Fibroblast of the aortic adventitia (primary cell): Measurements from ENCODE around the gene TAF11L4. TPM values are rescaled to one million over a fixed set of nuclear protein-coding genes. Genes with fewer than 3 reads are reported as not detected.
"Not testable (repeated sequence)": the region's sequence is repeated elsewhere in the genome, so short reads cannot be mapped to it uniquely, and the experiment has no call there.

Source experiments
- DNase-seq: peaks from one replicate; pipeline ENCODE4 v3.0.0-alpha.2; 2010; ENCODE audit warnings: low read depth
- H3K4me3 ChIP-seq: 2 replicates; pipeline ENCODE4 v1.5.1; 2011; ENCODE audit warnings: low read depth, mild to moderate bottlenecking, control low read depth, low read length, moderate library complexity
- total RNA-seq: library from RNA; depleted of rRNA; stranded (reverse); fragments of >200 nt; gene quantifications from 2 replicates; pipeline ENCODE4 v1.2.3, GENCODE V29; 2012; ENCODE audit warnings: low replicate concordance
- TF ChIP-seq, protein P1 (sequence below): IDR thresholded peaks from 2 replicates; pipeline ENCODE4 v1.5.1; 2011; ENCODE audit warnings: mild to moderate bottlenecking, low read length, control low read depth, inconsistent platforms; ENCODE audit not compliant: insufficient read depth

TAF11L4 gene
- not detected in 2 replicates for total RNA-seq

DNA sequence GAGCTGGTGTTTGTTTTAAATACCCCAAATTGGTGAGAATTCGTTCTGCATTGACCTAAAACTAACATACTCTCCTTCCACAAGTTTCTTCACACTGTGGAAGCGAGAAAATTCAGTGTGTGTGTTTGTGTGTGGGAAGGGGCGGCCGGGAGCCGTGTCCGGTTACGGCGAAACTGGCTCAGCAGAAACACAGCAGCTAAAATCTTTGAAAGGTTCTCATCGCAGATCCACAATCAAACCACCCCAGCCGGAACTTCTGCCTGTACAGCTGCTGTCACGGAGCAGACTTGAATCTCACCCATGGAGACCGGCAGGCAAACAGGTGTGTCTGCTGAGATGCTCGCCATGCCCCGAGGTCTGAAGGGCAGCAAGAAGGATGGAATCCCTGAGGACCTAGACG lies at the start of gene TAF11L4:
Gene TAF11L4 (plus strand): TSS at position 301 of the 400 bp plus-strand sequence.
- DNase-seq = not testable (repeated sequence)

DNA sequence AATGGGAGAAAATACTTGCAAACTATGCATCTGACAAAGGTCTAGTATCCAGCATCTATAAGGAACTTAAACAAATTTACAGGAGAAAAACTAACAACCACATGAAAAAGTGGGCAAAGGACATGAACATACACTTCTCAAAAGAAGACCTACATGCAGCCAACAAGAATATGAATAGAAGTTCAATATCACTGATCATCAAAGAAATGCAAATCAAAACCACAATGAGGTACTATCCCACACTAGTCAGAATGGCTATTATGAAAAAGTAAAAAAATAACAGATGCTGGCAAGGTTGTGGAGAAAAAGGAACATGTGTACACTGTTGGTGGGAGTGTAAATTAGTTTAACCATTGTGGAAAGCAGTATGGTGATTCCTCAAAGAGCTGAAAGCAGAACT lies 46.5 kb upstream of the TAF11L4 start:
- DNase-seq, H3K4me3 ChIP-seq: not testable (repeated sequence)

More for the DNA sequence above, at the start of gene TAF11L4:
- not testable (repeated sequence) for H3K4me3 ChIP-seq

DNA sequence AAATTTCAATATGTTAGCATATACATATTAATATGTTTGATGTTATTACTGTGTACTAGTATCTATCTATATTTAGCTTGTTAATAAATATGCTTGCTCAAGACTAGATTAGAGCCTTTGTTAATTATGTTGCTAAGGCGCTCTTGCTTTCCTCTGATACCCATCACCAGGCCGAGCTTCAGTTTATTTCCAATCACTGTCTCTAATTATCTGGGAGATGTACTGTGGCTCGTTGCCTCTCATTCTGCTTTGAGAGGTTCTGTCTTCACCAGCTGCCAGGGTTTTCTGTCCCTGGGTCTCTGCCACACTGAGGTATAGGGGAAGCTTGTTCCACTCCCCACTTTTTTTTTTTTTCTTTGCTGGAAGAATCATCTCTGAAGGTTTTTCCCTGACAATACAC lies 44.6 kb upstream of the TAF11L4 start:
- DNase-seq = no peak
- H3K4me3 ChIP-seq = no peak overlapping the region
- TF ChIP-seq, protein P1, sequence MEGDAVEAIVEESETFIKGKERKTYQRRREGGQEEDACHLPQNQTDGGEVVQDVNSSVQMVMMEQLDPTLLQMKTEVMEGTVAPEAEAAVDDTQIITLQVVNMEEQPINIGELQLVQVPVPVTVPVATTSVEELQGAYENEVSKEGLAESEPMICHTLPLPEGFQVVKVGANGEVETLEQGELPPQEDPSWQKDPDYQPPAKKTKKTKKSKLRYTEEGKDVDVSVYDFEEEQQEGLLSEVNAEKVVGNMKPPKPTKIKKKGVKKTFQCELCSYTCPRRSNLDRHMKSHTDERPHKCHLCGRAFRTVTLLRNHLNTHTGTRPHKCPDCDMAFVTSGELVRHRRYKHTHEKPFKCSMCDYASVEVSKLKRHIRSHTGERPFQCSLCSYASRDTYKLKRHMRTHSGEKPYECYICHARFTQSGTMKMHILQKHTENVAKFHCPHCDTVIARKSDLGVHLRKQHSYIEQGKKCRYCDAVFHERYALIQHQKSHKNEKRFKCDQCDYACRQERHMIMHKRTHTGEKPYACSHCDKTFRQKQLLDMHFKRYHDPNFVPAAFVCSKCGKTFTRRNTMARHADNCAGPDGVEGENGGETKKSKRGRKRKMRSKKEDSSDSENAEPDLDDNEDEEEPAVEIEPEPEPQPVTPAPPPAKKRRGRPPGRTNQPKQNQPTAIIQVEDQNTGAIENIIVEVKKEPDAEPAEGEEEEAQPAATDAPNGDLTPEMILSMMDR = no peak

DNA sequence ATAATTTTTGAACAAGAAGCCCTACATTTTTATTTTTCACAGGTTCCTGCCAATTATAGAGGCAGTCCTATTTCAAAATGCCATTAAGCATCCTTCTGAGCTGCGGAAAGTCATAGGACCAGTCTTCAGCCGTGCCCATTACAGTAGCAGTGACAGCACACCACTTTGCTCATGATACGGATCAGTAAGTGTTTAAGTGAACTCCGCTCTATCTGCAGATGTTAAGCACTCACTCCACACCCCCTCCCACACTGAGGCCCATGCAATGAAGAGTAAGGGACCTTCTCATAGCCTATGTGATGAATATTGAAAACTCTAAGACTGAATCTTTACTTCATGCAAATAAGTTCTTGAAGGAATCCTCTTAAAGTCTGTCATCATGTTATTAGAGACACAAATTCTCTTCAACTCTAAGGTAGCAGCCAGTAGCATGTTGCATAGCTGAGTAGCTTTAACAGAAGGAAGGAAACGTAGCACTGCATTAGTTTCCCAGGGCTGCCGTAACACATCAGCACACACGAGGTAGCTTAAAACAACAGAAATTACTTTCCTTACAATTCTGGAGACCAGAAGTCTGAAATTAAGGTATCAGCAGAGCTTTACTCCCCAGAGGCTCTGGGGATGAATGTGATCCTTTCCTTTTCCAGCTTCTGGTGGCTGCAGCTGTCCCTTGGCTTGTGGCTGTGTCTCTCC lies 43.9 kb upstream of the TAF11L4 start:
- no peak overlapping the region for H3K4me3 ChIP-seq
- TF ChIP-seq, protein P1 = no peak
- no peak for DNase-seq

DNA sequence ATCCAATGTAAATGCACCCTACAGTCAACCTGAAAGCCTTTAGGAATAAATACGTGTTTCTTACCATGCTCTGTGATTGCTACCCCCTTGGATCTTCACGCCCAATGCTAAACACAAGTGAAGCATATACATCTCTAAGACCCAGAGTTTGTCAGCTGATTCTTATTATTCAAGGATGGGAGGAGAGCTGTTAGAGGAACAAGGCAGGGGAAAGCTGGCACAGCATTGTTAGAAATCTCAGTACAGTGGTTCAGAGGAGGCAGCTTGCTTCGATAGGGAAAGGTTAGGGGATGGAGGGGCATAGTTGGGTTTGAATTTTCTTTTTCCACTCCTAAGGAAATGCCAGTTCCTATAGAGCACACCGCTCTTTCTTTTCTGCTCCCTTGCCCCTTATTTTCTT lies 40.2 kb upstream of the TAF11L4 start:
- TF ChIP-seq, protein P1 = no peak
- DNase-seq = no peak
- H3K4me3 ChIP-seq = no peak overlapping the region

DNA sequence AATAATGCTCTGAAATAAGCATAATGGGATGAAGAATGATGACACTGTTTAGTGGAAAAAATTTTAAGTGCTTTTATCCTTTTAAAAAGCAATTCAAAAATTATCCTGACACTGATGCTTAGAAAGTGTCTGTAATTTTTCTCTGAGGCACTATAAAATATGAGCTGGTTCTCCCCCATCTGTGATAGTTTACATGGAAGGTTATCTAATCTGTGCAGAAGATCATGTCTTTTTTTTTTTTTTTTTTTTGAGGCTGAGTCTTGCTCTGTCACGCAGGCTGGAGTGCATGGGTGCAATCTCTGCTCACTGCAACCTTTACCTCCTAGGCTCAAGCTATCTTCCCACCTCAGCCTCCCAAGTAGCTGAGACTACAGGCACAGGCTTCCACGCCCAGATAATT lies 38.8 kb upstream of the TAF11L4 start:
- TF ChIP-seq, protein P1 = no peak
- H3K4me3 ChIP-seq = no peak overlapping the region
- DNase-seq = no peak

DNA sequence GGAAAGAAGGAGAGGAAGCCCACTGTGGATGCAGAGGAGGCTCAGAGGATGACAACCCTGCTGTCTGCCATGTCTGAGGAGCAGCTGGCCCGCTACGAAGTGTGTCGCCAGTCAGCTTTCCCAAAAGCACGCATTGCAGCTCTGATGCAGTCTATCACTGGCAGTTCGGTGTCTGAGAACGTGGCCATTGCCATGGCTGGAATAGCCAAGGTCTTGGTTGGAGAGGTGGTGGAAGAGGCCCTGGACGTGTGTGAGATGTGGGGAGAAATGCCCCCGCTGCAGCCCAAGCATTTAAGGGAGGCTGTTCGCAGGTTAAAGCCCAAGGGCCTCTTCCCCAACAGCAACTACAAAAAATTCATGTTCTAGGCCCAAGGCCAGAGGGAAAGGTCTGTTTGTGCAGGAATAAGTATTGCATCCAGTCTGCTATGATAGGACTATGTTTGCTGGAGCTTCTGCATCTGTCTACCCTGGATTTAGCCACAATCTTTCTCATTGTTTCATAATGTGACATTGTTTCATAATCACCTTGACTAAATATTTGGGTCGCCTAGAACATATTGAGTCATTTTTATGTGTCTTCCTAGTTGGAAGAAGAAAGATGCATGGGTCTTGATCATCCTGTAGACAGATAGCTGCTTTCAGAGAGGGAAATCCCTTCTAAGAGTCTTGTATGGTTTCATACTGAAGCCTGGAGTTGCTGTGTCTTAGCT lies 35.0 kb upstream of the TAF11L4 start:
- H3K4me3 ChIP-seq, DNase-seq: not testable (repeated sequence)

DNA sequence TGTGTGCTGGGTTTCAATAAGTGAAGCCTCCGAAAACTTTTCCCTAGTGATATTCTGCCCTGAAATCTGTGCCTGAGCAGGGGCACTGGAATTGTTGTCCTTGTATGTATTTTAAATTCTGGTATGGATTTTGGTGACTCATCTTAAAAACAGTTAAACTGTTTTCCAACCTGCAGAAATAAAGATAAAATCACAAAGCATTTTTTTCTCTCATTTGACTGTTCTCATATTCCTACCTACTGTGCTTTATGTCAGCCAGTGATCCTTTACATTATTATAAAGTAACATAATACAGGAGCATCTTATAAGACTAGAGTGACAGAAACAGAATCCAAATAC lies 34.5 kb upstream of the TAF11L4 start:
- no peak for DNase-seq
- TF ChIP-seq, protein P1 = no peak
- H3K4me3 ChIP-seq = no peak overlapping the region

DNA sequence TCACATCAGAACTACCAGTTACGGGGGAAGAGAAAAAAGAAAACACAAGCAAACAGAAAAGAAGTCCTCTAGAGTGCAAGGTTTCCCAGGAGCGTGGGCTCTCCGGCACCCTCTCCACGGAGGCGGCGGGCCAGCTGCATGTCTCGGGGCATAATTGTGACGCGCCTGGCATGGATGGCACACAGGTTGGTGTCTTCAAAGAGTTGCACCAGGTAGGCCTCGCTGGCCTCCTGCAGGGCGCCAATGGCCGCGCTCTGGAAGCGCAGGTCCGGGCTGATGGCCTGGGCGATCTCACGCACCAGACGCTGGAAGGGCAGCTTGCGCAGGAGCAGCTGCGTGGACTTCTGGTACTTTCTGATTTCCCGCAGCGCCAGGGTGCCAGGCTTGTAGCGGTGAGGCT lies 30.3 kb upstream of the TAF11L4 start:
- not testable (repeated sequence) for DNase-seq, H3K4me3 ChIP-seq
